GM18861 (cell line): Measurements from ENCODE around the gene MYL5.
A peak's percentile ranks its signal among the peaks of the same experiment; 100 is the strongest.
"Not testable (repeated sequence)": the region's sequence is repeated elsewhere in the genome, so short reads cannot be mapped to it uniquely, and the experiment has no call there.

Experiments
- ATAC-seq: cut with Tn5 transposase; IDR thresholded peaks from one replicate; pipeline ENCODE4 v1.9.1; 2021; ENCODE audit not compliant: unreplicated experiment

Gene MYL5

GRCh38 chr4:674172-675035 is at the start of gene MYL5, which contains the start of gene ATP5ME:
Gene MYL5 (plus strand): TSS chr4:674542. CDS start chr4:678027, 3,485 bp downstream.
Gene ATP5ME (minus strand): TSS chr4:674276. CDS start chr4:674247, 29 bp downstream.
- peak; percentile 79 for ATAC-seq

GRCh38 chr4:624705-625590 is 49.4 kb upstream of the MYL5 start, which contains the start of gene PDE6B:
Gene PDE6B (plus strand): TSS chr4:625573. CDS start chr4:625627, 54 bp downstream.
- no peak for ATAC-seq

DNA sequence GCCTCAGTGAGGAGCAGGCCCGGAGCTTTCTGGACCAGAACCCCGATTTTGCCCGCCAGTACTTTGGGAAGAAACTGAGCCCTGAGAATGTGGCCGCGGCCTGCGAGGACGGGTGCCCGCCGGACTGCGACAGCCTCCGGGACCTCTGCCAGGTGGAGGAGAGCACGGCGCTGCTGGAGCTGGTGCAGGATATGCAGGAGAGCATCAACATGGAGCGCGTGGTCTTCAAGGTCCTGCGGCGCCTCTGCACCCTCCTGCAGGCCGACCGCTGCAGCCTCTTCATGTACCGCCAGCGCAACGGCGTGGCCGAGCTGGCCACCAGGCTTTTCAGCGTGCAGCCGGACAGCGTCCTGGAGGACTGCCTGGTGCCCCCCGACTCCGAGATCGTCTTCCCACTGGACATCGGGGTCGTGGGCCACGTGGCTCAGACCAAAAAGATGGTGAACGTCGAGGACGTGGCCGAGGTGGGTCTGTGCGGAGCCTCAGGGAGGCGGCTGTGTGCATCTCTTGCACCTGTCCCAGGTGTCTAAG is 48.6 kb upstream of the MYL5 start:
- no peak for ATAC-seq

DNA sequence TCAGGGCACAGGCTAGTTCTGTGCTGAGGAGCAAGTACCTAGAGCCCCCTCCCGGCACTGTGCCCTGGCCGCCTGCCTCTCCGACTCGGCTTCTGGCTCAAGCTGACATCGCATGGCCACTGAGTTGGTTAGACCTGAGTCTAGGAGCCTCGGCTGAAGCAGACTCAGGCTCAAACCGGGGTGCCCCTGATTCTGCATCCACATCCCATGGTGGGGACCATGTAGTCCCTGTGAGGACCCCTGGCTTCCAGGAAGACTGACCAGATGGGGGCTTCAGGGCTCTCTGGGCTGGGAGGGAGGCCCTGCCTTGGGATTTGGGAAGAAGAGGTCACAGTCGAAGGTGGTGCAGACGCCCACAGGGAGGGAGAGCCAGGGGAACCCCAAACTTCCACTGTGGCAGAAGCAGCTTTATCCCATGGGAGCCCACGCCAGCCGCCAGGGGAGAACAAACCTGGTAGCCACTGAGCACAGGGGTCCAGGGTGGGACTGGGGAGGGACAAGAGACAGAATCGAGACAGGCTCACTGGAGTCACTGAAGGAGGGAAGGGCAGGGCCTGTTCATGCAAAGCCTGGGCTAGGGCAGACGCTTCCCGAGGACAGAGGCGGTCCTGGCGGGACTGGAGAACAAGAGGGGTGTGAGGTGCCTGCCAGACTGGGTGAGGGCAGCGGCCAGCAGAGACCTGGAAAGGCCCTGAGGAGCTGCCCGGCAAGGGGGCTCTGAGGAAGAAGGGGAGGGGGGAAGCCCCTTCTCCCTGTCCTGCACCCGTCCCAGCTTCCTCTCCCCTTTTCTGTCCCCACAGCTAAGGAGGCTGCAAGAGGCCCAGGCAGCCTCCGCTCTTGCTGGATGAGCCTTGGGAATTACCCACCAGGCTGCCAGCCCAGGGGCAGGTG is 47.9 kb upstream of the MYL5 start:
- ATAC-seq = no peak

- ATAC-seq = no peak
Measured at GRCh38 chr4:627347-628125, 46.8 kb upstream of the MYL5 start.

DNA sequence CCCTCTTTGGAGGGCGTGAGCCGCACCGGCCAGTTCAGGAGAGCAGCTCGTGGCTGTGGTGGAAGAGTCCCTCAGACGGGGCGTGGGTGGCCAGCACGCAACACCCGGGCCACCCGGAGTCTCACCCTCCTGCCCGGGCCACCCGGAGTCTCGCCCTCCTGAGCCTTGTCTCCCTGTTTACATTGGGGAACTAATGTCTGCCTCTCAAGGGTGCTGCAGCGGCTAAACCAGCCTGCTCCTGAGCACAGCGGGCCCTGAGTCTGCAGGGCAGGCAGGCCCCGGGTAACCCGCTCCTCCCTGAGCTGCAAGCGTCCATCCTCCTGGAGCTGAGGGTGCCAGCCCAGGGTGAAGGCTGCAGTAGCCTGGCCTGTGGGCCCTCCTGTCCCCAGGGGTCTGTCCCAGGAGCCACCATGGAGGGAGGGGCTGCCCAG is 46.0 kb upstream of the MYL5 start:
- no peak for ATAC-seq

- ATAC-seq = no peak
Measured at GRCh38 chr4:628821-629635, 45.3 kb upstream of the MYL5 start.

DNA sequence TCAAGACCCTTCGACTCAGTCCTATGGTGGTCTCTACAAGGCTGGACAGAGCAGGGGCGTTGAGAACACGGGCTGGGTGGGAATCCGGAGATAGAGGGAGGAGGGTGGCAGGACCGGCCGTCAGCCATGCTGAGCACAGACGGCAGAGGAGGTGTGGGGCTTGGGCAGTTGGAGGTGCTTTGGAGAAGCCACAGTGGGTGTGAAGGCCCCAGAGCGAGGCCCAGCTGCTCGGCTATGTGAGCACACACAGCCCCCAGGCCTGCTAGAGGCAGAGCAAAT is 44.8 kb upstream of the MYL5 start:
- ATAC-seq = no peak

DNA sequence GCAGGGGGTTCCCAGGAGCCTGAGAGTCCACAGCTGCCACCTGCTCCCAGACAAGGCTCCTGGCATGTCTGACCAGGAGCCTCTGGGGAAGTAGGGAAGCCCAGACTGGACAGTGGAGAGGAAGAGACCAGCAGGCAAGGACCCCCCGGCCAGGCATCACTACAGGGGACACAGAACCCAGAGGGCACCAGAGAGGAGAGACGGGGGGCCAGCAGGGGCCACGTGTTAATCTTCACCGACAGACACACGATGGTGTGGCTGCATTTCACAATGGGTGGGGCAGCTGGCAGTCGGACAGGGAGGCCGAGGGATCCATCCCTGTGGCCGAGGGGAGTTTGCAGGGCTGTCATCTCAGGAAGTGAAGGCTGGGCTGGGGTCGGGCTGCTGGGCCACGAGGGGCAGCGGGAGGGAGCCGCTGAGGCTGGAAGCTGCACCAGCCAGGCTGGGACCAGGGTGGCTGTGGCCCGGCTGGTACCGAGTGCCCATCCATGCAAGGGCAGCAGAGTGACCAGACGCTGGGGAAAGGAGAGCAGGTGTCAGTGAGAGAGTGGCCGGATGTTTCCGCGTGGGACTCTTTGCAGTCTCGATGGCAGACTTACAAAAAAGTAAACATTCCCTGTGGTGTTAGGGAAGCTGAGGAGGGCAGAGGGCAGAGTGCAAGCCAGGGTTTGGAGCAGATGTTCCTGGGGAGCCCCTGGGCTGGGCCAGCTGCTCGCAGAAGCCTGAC is 44.3 kb upstream of the MYL5 start:
- ATAC-seq = no peak

DNA sequence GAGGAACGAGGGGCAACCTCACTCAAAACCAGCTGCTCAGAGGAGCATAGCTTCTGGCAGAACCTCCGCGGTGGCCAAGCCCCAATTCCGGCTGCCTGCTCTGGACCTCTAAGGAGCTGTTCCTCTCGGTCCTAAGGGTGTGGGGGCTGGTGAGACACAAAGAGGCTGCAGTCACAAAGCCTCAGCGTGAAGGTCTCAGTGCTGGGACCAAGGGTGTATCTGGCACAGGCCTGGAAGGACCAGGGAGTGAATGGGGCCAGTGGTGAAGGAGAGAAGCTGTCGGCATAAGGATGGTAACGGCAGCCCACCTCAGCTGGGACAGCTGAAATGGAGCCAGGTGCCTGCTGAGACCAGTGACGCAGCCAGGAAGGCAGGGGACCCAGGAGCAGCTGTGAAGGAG is 43.7 kb upstream of the MYL5 start:
- no peak for ATAC-seq

DNA sequence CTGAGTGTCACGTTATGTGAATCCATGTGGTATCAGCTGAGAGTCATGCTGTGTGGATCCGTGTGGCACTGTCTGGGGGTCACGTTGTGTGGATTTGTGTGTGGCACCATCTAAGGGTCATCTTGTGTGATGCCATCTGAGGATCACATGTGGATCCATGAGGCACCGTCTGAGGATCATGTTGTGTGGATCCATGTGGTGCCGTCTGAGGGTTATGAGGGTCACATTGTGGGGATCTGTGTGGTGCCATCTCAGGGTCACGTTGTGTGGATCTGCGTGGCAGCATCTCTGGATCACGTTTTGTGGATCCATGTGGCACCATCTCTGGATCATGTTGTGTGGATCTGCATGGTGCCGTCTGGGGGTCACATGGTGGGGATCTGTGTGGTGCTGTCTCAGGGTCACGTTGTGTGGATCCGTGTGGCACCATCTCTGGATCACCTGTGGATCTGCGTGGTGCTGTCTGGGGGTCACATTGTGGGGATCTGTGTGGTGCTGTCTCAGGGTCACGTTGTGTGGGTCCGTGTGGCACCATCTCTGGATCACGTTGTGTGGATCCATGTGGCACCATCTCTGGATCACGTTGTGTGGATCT is 42.0 kb upstream of the MYL5 start:
- ATAC-seq = no peak

DNA sequence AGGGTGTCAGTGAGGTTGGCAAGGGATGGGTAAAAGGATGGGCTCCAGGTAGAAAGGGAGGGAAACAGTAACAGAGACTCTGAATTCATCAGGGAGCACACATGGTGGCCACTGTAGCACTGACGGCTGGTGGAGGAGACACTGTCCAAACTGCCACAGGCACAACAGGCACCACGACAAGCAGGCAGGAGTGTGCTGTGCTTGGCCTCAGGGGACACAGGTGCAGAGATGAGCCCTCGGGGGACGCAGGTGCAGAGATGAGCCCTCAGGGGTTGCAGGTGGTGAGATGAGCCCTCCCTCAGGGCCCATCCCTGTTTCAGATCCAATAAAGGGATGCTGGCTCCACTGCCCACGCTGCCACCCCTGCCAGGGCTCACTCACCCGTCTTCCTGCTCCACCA is 41.4 kb upstream of the MYL5 start:
- ATAC-seq = no peak

DNA sequence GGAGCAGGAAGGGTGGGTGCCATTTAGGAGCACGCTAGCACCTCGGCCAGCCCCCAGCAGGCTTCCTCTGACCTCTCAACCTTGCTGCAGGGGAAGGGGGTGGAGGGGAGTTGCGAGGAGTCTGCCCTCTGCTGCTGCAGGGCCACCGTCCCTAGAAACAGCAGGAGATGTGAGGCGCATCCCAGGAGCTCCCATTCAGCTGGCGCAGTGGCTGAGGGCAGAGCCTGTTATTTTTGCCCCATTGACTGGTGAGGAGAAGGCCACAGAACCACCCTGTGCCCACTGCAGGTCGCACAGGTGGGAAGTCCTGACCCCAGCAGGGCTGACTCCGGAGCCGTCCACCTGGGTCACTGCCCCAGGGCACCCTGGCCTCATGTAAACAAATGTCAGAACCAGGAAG is 40.9 kb upstream of the MYL5 start:
- ATAC-seq = no peak

- ATAC-seq = no peak
Measured at GRCh38 chr4:633976-634598, 40.3 kb upstream of the MYL5 start.

DNA sequence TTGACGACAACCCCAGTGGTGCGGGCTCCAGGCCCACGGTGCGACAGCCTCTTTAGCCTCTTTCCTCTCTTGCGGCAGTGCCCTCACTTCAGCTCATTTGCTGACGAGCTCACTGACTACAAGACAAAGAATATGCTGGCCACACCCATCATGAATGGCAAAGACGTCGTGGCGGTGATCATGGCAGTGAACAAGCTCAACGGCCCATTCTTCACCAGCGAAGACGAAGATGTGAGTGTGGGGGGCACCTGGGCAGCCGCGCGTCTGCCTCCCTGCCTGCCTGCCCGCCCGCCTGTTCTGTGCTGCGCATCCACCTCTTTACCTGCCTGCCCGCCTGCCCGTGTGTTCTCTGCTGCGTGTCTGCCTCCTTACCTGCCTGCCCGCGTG is 39.8 kb upstream of the MYL5 start:
- no peak for ATAC-seq

DNA sequence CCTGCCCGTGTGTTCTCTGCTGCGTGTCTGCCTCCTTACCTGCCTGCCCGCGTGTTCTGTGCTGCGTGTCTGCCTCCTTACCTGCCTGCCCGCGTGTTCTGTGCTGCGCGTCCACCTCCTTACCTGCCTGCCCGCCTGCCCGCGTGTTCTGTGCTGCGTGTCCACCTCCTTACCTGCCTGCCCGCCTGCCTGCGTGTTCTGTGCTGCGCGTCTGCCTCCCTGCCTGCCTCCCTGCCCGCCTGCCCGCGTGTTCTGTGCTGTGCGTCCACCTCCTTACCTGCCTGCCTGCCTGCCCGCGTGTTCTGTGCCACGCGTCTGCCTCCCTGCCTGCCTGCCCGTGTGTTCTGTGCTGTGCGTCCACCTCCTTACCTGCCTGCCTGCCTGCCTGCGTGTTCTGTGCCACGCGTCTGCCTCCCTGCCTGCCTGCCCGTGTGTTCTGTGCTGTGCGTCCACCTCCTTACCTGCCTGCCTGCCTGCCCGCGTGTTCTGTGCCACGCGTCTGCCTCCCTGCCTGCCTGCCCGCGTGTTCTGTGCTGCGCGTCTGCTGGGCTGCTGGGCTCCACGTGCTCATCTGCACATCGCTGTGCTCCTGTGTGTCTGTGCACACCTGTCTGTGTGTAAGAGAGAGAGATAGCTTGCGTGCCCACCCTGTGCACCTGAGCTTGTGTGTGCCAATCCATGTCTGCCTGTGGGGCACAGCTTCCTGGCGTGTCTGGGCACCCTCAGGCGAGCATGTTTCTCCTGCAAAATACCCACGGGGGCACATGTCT is 39.1 kb upstream of the MYL5 start:
- ATAC-seq = not testable (repeated sequence)
